ENCODE data around the gene NCAPG2.

The NCAPG2 gene

GRCh38 chr7:158589653-158590052, 115.0 kb downstream of the NCAPG2 start:
- DNase-seq, result no peak

GRCh38 chr7:158588878-158589442, 115.6 kb downstream of the NCAPG2 start:
- no peak for DNase-seq

- DNase-seq, result no peak
Measured at GRCh38 chr7:158588085-158588877, 116.3 kb downstream of the NCAPG2 start.

- no peak for DNase-seq
Measured at GRCh38 chr7:158587162-158588084, 117.2 kb downstream of the NCAPG2 start, which contains the start of gene PTPRN2. PTPRN2 (minus strand) TSS chr7:158587823.

- DNase-seq, result no peak
Measured at GRCh38 chr7:158586499-158587161, 118.0 kb downstream of the NCAPG2 start.

- DNase-seq, result no peak
Measured at GRCh38 chr7:158585721-158586498, 118.7 kb downstream of the NCAPG2 start.

GRCh38 chr7:158584407-158584806, 120.2 kb downstream of the NCAPG2 start:
- no peak for DNase-seq

GRCh38 chr7:158583810-158584209, 120.8 kb downstream of the NCAPG2 start:
- DNase-seq, result no peak

- DNase-seq, result no peak
Measured at GRCh38 chr7:158583143-158583542, 121.5 kb downstream of the NCAPG2 start.

- DNase-seq, result no peak
Measured at GRCh38 chr7:158582089-158582456, 122.5 kb downstream of the NCAPG2 start.

GRCh38 chr7:158581440-158582088, 123.0 kb downstream of the NCAPG2 start:
- DNase-seq, result no peak
